ENCODE data around the gene PDE4B.
"Not testable (repeated sequence)": the region's sequence is repeated elsewhere in the genome, so short reads cannot be mapped to it uniquely, and the experiment has no call there.

PDE4B gene

GRCh38 chr1:65958561-65959350 is 166.1 kb downstream of the PDE4B start:
- DNase-seq, result no peak

GRCh38 chr1:65959896-65960567 is 167.3 kb downstream of the PDE4B start:
- no peak for DNase-seq

GRCh38 chr1:65963156-65963888 is 170.6 kb downstream of the PDE4B start:
- DNase-seq, result no peak

GRCh38 chr1:65964123-65964522 is 171.4 kb downstream of the PDE4B start:
- no peak for DNase-seq

DNA sequence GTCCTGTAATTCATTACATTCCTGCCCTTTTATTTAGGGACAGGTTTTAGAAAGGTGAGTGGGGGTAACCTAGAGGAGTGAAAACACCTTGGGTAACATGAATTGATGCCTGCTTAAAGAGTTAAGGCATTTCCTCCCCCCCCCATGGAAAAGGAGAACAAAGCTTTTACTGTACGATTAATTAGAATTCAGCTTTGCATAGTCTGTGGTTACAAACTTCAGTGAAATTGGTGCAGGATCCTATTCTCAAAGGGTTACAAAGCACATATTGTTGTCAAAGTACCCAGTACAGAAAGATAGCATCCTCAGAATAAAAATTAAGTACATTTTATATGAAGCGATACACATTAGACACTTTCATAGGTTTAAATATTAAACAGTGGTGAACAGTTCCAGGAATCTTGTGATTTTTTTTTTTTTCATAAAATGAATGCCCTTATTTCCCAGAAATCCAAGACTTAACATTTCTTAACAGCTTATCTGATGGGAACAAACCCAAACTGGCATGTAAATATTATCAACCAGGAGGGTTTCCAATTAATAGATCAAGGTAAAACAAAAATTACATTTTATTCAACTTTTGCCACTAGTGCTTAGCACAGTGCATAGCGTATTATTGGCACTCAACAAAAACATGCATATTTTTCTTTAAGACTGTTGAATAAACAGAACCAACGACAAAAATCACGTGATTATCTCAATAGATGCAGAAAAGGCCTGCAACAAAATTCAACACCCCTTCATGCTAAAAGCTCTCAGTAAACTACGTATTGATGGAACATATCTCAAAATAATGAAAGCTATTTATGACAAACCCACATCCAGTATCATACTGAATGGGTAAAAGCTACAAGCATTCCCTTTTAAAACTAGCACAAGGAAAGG is 172.7 kb downstream of the PDE4B start:
- no peak for DNase-seq

GRCh38 chr1:65967492-65967891 is 174.8 kb downstream of the PDE4B start:
- not testable (repeated sequence) for DNase-seq

DNA sequence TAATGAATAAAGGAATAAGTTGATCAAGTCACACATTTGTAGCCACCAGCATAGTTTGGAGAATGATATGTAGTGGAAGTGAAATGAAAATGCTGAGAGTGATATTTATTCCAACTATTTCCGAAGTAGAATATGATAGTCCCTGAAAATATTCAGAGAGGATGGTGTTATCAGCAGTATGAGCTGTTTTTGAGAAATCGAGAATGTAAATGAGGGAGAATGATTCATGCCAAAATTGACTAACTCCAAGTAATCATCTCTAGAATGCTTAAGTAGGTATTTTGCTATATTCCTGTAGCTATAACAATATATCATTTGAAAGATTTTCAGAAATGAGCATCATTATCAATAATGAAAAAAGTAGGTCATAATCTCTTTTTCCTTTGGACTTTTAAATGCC is 178.9 kb downstream of the PDE4B start:
- no peak for DNase-seq

DNA sequence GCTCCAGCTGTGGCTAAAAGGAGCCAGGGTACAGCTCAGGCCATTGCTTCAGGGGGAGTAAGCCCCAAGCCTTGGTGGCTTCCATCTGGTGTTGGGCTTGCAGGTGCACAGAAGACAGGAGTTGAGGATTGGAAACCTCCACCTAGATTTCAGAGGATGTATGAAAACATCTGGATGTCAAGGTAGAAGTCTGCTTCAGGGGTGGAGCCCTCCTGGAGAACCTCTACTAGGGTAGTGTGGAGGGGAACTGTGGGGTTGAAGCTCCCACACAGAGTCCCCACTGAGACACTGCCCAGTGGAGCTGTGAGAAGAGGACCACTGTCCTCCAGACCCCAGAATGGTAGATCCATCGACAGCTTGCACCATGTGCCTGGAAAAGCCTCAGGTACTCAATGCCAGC is 183.0 kb downstream of the PDE4B start:
- no peak for DNase-seq

DNA sequence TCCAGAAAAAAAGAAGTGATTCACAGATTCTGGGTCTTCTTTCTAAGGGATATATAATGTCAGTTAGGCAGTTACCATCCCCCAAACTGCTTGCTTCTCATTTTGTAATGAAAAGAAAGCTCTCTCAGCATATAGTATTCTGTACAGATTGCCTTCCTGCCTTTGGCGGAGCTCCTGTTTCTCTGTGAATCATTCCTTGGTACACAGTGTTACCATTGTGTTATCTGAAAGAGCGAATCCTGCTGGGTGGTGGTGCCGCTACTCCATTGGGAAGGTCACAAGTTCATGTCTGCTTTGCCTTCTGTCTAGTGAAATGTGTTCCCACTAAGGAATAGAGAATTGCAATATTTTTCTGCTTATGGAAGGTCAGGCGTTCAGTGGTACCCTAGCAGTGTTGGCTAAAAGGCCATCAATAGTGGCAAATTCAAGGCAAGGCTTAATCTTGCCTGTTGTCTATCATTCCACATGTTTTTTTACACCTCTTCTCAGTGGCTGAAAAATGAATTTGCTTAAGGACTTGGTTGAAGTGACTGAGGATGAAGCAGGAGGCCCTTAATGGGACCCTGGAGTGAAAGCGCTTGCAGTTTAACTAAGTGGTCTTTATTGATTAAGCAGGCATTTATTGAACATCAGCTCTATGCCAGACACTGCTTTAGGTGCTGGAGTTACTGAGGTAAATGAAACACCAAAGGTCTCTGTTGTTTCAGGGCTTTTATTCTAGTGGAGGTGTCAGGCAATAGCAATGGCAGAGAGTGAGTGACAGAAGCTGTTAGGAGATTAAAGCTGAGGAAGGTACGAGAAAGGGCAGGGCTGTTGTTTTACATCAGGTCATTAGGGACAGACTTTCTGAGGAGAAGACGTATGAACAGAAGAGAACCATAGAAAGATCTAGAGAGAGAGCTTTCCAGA is 186.7 kb downstream of the PDE4B start:
- DNase-seq, result no peak

DNA sequence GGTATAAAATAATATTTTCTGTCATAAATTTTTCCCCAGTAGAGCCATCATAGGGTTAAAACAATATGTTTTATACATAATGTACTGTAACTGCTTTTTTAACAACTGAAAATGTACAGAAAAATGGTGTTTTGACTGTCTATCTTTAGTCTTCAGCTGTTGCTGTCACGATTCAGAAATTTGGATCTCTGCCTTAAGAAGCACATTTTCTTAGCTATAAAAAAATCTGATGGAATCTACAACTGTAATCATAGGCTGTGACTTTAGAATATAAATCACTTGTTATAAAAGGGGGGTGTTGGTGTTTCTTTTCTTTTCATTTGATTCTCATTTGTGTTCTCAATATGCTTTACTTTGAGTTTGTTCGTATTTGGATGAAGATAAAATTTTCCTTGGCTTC is 187.5 kb downstream of the PDE4B start:
- no peak for DNase-seq

DNA sequence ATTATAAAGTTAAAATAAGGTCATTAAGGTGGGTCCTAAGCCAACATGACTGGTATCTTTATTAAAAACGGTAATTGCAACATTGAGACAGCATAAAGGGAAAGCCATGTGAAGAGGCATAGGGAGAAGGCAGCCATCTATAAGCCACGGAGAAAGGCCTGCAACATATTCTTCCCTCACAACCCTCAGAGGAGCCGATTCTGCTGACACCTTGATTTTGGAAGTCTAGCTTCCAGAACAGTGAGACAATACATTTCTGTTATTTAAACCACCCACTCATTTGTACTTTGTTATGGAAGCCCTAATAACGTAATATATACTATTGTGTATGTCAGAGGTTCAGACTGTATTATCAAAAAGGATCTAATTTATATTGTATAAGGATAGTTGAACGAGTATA is 190.8 kb downstream of the PDE4B start:
- no peak for DNase-seq

GRCh38 chr1:65985393-65986066 is 192.8 kb downstream of the PDE4B start:
- DNase-seq, result no peak

- no peak for DNase-seq
Observed at GRCh38 chr1:65986146-65986545, 193.5 kb downstream of the PDE4B start.

DNA sequence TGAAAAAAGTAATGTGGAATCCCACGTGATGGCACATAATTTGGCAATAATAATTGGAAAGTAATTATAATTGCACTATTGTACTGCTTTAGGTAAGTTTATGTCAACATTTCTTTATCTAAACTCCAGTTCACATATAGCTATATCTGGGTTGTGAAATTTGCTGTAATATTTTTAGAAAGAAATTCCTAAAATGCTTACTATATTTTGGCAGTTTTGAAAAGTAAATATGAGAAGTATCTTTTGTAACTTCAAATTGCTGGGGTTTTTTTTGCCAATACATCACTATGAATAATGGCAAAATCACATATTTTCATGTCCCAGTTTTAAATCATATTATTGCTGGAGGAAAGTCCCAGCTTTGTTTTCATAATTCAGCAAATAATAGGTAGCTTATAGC is 197.5 kb downstream of the PDE4B start:
- DNase-seq, result no peak

DNA sequence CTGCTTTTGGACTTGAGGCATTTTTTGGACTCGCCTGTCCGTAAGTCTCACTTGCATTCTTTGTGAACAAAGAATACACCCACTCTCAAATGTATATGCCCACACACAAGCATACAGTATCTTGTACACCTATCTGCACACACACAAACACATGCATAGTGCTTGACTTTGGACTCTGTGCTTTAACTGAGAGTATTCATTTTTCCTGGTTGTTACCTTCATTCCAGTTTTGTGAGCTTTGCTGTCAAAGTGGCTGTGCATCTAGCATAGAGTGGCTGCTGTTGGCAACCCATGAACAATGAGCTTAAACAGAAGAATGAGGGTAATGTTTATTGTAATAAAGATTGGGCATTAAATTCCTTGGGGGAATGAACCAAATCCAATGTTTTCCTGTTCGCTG is 199.0 kb downstream of the PDE4B start:
- no peak for DNase-seq

DNA sequence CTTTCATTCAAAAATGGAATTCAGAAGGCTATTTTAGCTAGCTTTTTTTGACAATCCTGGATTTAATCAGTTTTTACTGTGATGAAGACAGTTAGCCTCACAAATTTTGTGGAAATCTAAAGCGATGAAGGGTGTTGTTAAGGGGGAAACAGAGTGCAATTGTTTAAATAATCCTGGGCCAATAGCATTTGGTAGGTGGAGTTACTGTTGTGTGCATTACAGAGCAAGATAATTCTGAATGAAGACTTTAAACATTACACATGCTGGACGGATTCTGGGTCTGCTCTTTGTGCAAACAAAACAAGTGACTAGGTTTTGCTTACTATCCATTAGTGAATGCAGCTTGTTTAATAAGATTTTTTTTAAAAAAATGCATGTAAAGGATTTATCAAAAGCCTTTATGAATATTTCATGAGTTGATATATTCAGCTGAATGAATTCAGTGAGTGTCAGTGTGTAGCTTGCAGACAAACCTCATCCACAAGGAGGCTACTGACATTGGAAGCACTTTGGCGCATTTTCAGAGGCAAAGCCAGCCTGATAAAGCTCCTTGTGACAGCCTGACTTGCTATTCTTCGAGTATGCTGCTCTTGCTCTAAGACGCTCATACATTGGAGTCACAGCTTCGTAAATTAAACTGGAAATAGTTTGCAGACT is 199.6 kb downstream of the PDE4B start:
- DNase-seq, result no peak

DNA sequence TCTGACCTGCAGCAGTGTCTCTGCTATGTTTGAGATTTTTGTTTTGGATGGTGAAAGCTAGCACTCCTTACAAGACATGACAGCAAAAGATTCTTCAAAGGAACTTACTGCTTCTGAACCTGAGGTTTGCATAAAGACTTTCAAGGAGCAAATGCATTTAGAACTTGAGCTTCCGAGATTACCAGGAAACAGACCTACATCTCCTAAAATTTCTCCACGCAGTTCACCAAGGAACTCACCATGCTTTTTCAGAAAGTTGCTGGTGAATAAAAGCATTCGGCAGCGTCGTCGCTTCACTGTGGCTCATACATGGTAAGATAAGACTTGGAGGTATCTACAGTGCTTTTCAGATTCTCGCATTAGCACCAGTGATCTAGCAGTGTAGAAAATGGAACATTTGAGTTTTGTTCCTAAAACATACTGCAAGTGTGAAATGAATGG is 200.2 kb downstream of the PDE4B start:
- DNase-seq, result no peak

GRCh38 chr1:65994223-65994622 is 201.5 kb downstream of the PDE4B start:
- no peak for DNase-seq

DNA sequence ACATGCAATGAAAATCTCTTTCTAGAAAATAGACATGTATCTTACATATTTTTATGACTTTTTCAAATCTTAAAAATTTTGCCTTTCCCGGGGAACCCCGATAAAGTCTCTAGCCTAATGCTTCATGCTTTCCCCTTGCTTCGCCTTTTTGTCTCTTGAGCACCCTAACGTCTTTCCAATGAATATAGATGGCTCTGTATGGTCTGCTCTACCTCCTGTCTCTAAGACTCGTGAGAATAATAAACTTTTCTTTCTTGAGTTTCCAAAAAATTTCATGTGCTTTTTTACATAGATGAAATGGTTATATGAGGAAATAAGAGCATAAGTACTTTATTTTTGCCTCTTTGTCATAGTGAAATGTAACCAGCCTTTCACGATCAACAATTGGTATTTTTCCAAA is 202.6 kb downstream of the PDE4B start:
- DNase-seq, result no peak

DNA sequence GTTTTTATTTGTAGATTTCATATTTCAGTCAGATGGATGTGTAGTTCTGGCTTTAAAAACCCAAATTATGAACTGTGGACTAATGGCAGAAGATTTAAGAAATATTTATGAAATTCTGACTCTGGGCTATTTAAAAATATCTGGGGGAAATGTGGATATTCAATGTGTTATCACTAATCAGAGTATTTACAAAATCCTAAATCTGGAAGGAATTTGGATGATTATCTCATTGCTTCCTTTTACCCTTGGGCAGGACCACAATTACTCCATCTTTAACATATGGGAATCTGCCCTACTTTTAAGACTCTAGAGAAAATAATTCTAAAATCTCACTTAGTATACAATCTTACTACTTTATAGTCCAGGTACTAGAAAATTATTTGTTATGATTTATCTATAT is 203.2 kb downstream of the PDE4B start:
- no peak for DNase-seq

- DNase-seq, result no peak
Observed at GRCh38 chr1:65997693-65998092, 205.0 kb downstream of the PDE4B start.
